Esophagus muscularis mucosa (tissue), 4 donors: ENCODE results near the gene ODF2L. TPM values are rescaled to one million over a fixed set of nuclear protein-coding genes. Genes with fewer than 3 reads are reported as not detected.

Experiments
- DNase-seq: peaks from one replicate; pipeline ENCODE4 v3.0.0-alpha.2; 2017; ENCODE audit errors: extremely low spot score
- H3K27ac ChIP-seq, 4 donors: fragments of 200-600 bp; sonication (generic); replicated peaks in 1 of 4; 1 replicate in 3 of 4; 2 replicates in 1 of 4; pipeline ENCODE4 v1.5.1; 2016 to 2019; ENCODE audit warnings: mild to moderate bottlenecking in 1 of 4
- H3K27me3 ChIP-seq, 4 donors: fragments of 200-600 bp; sonication (generic); one replicate each; pipeline versions ENCODE4 v1.5.1 to v1.6.0; 2016 to 2019
- H3K36me3 ChIP-seq, 4 donors: fragments of 200-600 bp; sonication (generic); one replicate each; pipeline ENCODE4 v1.5.1; 2016 to 2019
- H3K4me1 ChIP-seq, 4 donors: fragments of 200-600 bp; sonication (generic); one replicate each; pipeline ENCODE4 v1.5.1; 2016 to 2019
- H3K4me3 ChIP-seq, 4 donors: fragments of 200-600 bp; sonication (generic); 1 replicate in 2 of 4; 2 replicates in 2 of 4; pipeline ENCODE4 v1.5.1; 2016 to 2019; ENCODE audit warnings: mild to moderate bottlenecking in 4 of 4, moderate library complexity in 1 of 4
- H3K9me3 ChIP-seq, 4 donors: fragments of 200-600 bp; sonication (generic); 1 replicate in 3 of 4; 2 replicates in 1 of 4; pipeline ENCODE4 v1.5.1; 2016 to 2019
- EP300 ChIP-seq: sonication (generic); formaldehyde crosslinking; IDR thresholded peaks from one replicate; pipeline ENCODE4 v1.6.1; 2017; ENCODE audit warnings: antibody characterized with exemption
- POLR2A ChIP-seq: fragments of 450-650 bp; IDR thresholded peaks from one replicate; pipeline ENCODE4 v1.6.1; 2017; ENCODE audit warnings: antibody characterized with exemption, moderate library complexity, mild to moderate bottlenecking, low read depth
- POLR2AphosphoS5 ChIP-seq, 2 donors: sonication (generic); formaldehyde crosslinking; IDR thresholded peaks; one replicate each; pipeline ENCODE4 v1.6.1; 2017; ENCODE audit warnings: antibody characterized with exemption in 2 of 2
- WGBS: methylation state at CpG from one replicate; pipeline ENCODE4 v1.1.5; 2018; 5-methylcytosine and 5-hydroxymethylcytosine counted together
- intact Hi-C: fragments of 100-400 bp; cut with DNase I; formaldehyde crosslinking; loops from one replicate; pipeline ENCODE4 v1.15.1; 2023
- total RNA-seq, 4 donors: library from RNA; depleted of rRNA; stranded (reverse); fragments of >200 nt; gene quantifications; one replicate each; pipeline versions ENCODE4 v1.1.0 to v1.2.1, GENCODE V29; 2016
- TF ChIP-seq, protein P1 (sequence below), 3 experiments: fragments of 200-600 bp in 2 of 3; fragments of 450-650 bp in 1 of 3; sonication (generic) in 2 of 3; IDR thresholded peaks; one replicate each; pipeline ENCODE4 v1.5.1; 2017 to 2019; ENCODE audit warnings: antibody characterized with exemption in 3 of 3, mild to moderate bottlenecking in 2 of 3, moderate library complexity in 1 of 3

Gene ODF2L
- total RNA-seq, 4 donors from 2014 or later: 11.6 to 18.7 (median 13.3) TPM

DNA sequence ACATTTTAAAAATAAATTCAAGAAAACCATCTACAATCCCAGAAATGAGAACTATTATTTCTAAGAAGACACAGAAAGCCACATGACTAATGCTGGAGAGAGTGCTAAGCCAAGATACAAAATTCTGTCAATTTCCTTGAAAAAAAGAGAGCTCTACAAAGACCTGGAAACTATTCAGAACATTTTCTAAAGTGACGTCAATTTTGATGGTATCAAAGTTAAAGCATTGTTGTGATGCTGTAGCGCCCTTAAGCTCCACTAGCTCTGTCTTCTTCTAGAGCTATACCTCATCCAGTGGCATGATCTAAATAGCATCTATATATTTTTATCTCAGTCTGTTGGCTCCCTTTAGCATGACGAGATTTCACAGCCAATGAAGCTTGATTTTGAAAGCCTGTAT, 73.9 kb downstream of the ODF2L start:
- Histone ChIP-seq H3K36me3 (no peaks in the 10 kb centered on the region), H3K4me3 (no peak overlapping the region), H3K4me1 (no peaks in the 10 kb centered on the region), H3K27ac (no peak overlapping the region), H3K9me3 (no peaks in the 10 kb centered on the region), H3K27me3 (no peaks in the 10 kb centered on the region)
- intact Hi-C loops: no loop called here
- WGBS: 80% methylated on average over 3 of the region's 3 CpGs
- no peak for DNase-seq
- no peak for TF ChIP-seq POLR2AphosphoS5 (IDR thresholded peaks at IDR 0.05)
- TF ChIP-seq POLR2A: no peak
- TF ChIP-seq, protein P1, sequence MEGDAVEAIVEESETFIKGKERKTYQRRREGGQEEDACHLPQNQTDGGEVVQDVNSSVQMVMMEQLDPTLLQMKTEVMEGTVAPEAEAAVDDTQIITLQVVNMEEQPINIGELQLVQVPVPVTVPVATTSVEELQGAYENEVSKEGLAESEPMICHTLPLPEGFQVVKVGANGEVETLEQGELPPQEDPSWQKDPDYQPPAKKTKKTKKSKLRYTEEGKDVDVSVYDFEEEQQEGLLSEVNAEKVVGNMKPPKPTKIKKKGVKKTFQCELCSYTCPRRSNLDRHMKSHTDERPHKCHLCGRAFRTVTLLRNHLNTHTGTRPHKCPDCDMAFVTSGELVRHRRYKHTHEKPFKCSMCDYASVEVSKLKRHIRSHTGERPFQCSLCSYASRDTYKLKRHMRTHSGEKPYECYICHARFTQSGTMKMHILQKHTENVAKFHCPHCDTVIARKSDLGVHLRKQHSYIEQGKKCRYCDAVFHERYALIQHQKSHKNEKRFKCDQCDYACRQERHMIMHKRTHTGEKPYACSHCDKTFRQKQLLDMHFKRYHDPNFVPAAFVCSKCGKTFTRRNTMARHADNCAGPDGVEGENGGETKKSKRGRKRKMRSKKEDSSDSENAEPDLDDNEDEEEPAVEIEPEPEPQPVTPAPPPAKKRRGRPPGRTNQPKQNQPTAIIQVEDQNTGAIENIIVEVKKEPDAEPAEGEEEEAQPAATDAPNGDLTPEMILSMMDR (IDR thresholded peaks at IDR 0.05): no peak
- TF ChIP-seq EP300: no peak

DNA sequence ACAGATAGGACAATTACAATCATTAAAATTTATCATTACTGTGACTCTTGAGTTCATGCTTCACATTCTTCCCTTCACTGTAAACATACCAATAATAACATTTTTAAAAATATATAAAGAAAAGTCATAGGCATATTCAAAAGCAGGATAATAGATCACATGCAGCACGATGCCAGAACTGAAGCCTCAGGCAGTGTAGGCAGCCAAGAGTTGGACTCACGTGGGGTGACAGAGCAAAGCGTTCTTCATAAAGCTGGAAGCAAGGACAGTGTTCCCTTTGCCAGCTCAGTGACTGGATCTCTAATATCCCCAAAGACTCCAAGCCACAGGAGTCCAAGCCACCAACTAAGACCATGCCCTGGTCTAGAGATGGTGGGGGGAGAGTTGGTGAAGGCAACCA, 77.7 kb downstream of the ODF2L start:
- Histone ChIP-seq H3K9me3 (no peaks in the 10 kb centered on the region), H3K27me3 (no peaks in the 10 kb centered on the region), H3K27ac (no peak overlapping the region), H3K36me3 (no peaks in the 10 kb centered on the region), H3K4me3 (no peak overlapping the region), H3K4me1 (no peaks in the 10 kb centered on the region)
- TF ChIP-seq, protein P1 (IDR thresholded peaks at IDR 0.05): no peak
- TF ChIP-seq POLR2AphosphoS5 (IDR thresholded peaks at IDR 0.05) (no peak), POLR2A (no peak), EP300 (no peak)
- WGBS: 64% methylated on average over 3 of the region's 3 CpGs
- no peak for DNase-seq
- intact Hi-C loops: no loop called here

DNA sequence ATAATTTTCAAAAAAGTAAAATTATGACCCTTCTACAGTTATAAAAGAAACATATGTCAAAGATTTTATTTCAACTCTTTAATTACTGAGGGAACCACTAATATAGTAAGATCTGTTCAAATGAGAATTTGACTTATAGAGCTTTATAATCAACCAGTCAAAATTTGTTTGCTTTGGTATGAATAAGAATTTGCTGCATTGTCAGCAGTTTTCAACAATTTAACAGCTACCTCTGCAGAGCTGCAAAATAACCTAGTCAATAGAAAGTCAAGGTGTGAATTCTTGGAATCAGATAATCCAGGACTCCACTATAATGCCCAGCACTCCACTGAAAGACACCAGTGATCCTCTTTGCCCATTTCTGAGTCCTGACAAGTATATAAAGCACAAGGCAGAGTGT, 78.2 kb downstream of the ODF2L start:
- Histone ChIP-seq H3K27ac (no peak overlapping the region), H3K27me3 (no peaks in the 10 kb centered on the region), H3K36me3 (no peaks in the 10 kb centered on the region), H3K9me3 (no peaks in the 10 kb centered on the region), H3K4me3 (no peak overlapping the region), H3K4me1 (no peaks in the 10 kb centered on the region)
- intact Hi-C loops: no loop called here
- TF ChIP-seq POLR2AphosphoS5 (IDR thresholded peaks at IDR 0.05) (no peak), POLR2A (no peak), EP300 (no peak)
- TF ChIP-seq, protein P1 (IDR thresholded peaks at IDR 0.05): no peak
- no peak for DNase-seq

DNA sequence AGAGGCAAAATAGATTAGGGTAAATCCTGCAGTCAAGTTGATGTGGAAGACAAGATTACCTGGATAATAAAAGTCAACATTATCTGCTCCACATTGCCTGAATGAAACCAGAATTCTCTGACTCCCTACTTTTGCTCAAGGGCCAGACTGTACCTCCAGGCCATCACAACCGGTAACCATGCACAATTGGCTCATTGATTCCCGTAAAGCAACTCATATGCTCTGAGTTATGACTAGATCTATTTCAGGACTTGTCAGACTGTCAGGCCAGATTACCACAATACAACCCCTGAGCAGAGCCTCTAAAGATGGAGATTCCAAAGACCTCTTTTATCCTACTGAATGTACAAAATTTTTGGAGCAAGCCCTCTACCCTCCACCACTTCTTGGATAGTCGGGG, 90.4 kb downstream of the ODF2L start:
- no peaks in the 10 kb centered on the region for H3K4me1 ChIP-seq
- H3K27me3 ChIP-seq: no peaks in the 10 kb centered on the region
- TF ChIP-seq, protein P1 (IDR thresholded peaks at IDR 0.05): no peak
- TF ChIP-seq POLR2AphosphoS5 (IDR thresholded peaks at IDR 0.05) (no peak), EP300 (no peak), POLR2A (no peak)
- DNase-seq: no peak
- intact Hi-C loops: no loop called here
- no peaks in the 10 kb centered on the region for H3K36me3 ChIP-seq
- no peak overlapping the region for H3K27ac ChIP-seq
- 82% methylated on average over 3 of the region's 3 CpGs for WGBS
- H3K4me3 ChIP-seq: no peak overlapping the region
- no peaks in the 10 kb centered on the region for H3K9me3 ChIP-seq

DNA sequence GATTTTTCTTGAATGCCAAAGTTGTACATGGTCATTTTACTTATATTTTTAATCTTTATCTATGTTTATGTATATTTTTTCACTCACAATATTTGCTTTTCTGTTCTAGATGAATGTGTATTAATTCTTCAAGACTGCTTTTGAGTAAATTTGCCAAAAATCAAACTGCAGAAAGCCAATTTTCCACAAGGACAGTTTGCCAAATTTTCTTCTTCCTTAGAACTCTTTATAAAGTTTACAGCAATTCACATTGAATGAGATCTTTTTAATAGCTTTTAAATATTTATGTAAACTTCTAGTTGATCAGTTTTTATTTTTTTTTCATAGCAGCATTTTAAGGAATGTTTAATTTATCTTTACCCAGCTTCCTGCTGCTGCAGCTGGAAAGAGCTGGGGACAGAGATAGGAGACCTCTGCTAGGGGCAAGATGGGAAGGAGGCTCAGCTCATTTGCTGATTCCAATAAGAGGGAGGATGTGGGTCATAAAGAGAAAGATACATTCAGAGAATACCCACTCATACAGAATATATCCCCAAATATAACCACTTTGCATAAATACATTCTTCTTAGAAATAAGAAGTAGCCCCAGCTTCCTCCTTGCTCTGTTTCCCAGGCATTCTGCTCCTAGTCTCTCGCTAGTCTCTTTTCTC, 93.0 kb downstream of the ODF2L start:
- intact Hi-C loops: no loop called here
- Histone ChIP-seq H3K4me1 (no peaks in the 10 kb centered on the region), H3K9me3 (no peaks in the 10 kb centered on the region), H3K27ac (no peak overlapping the region), H3K27me3 (no peaks in the 10 kb centered on the region), H3K4me3 (no peak overlapping the region), H3K36me3 (no peaks in the 10 kb centered on the region)
- TF ChIP-seq, protein P1 (IDR thresholded peaks at IDR 0.05): no peak
- TF ChIP-seq POLR2A (no peak), POLR2AphosphoS5 (IDR thresholded peaks at IDR 0.05) (no peak), EP300 (no peak)
- no peak for DNase-seq
- 89% methylated on average over 1 of the region's 1 CpG for WGBS
